ENCODE measurements around the gene MARF1. TPM values are rescaled to one million over a fixed set of nuclear protein-coding genes. Genes with fewer than 3 reads are reported as not detected.
"Not testable (repeated sequence)": the region's sequence is repeated elsewhere in the genome, so short reads cannot be mapped to it uniquely, and the experiment has no call there.

MARF1 gene
- polyA plus RNA-seq, 1 donor (not counting 4 experiments of a cell fraction or from before 2014, with no cell fraction given): 12.5 TPM

DNA sequence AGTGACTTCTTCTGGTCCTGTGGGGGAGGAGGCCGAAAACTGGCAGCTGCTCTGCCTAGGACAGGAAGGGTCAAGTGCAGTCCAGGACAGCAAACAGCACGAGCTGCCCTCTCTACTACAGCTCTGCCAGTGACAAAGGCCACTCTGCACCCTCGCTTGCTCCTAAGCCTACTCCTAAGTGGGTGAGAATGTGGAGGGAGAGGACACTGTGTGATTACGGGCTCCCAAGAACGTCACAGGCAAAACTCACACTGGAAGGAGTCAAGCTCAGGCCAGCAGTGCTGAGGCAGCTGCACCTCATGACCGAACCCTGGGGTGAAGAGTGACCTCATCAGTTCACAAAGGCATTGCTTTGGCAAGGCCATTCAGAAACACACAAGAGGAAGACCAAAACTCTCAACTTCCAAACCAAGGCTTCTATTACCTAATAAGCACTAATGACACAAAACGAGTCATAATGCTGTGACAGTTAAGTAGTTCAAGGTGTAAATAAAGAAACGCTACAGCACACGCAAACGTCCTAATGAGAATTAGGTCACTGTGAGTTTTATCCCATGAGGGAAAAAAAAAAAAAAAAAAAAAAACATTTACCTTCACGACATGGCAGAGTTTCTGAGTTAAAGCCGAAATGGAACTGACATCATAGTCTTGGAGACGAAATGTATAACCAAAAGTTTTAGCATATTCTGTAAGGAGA, 35.1 kb downstream of the MARF1 start:
- Histone ChIP-seq H2AFZ (ENCODE audit: control insufficient read depth, low read length) (no peak overlapping the region), H3K9ac (ENCODE audit: control insufficient read depth, extremely low read depth, insufficient read depth, low read length) (no peak overlapping the region), H3K79me2 (ENCODE audit: control insufficient read depth, insufficient read depth, low read length) (no peaks in the 10 kb centered on the region), H3K27ac (ENCODE audit: control insufficient read depth, insufficient read depth, low read length) (no peak overlapping the region), H3K9me1 (ENCODE audit: control insufficient read depth, extremely low read depth, insufficient read depth, low read length) (no peaks in the 10 kb centered on the region), H3K4me1 (ENCODE audit: control insufficient read depth, extremely low read depth, insufficient read depth, low read length) (peaks cover 14% of the 10 kb centered on the region), H3K4me3 (ENCODE audit: control insufficient read depth in 2 of 3, extremely low read depth in 1 of 3, insufficient read depth in 2 of 3, low read depth in 1 of 3, low read length in 3 of 3) (no peak overlapping the region), H3K9me3 (ENCODE audit: control insufficient read depth, low read depth, low read length) (no peaks in the 10 kb centered on the region), H3K4me2 (ENCODE audit: control insufficient read depth, extremely low read depth, insufficient read depth, low read depth, low read length) (no peak overlapping the region), H4K20me1 (ENCODE audit: control insufficient read depth, extremely low read depth, insufficient read depth, low read length) (no peaks in the 10 kb centered on the region), H3K27me3 (ENCODE audit: control insufficient read depth, extremely low read depth, insufficient read depth, low read length) (no peaks in the 10 kb centered on the region), H3K36me3 (ENCODE audit: control insufficient read depth in 2 of 2, extremely low read depth in 1 of 2, insufficient read depth in 2 of 2, low read length in 2 of 2) (peaks cover 18 to 39% of the 10 kb centered on the region in 2 experiments)
- dilution Hi-C loops (cut with MboI; ENCODE audit: extremely low pct_ligation_motif_present, low sequenced_read_pairs): no loop called here
- no peak for DNase-seq (ENCODE audit: low read depth, low spot score)
- FAIRE-seq: no peak
- TF ChIP-seq EZH2 (IDR thresholded peaks at IDR 0.05; ENCODE audit: low read length): no peak
- TF ChIP-seq, protein P1, sequence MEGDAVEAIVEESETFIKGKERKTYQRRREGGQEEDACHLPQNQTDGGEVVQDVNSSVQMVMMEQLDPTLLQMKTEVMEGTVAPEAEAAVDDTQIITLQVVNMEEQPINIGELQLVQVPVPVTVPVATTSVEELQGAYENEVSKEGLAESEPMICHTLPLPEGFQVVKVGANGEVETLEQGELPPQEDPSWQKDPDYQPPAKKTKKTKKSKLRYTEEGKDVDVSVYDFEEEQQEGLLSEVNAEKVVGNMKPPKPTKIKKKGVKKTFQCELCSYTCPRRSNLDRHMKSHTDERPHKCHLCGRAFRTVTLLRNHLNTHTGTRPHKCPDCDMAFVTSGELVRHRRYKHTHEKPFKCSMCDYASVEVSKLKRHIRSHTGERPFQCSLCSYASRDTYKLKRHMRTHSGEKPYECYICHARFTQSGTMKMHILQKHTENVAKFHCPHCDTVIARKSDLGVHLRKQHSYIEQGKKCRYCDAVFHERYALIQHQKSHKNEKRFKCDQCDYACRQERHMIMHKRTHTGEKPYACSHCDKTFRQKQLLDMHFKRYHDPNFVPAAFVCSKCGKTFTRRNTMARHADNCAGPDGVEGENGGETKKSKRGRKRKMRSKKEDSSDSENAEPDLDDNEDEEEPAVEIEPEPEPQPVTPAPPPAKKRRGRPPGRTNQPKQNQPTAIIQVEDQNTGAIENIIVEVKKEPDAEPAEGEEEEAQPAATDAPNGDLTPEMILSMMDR (optimal IDR thresholded peaks at IDR 0.05 in 1 of 3, IDR thresholded peaks at IDR 0.05 in 1 of 3, conservative IDR thresholded peaks at IDR 0.05 in 1 of 3; ENCODE audit: extremely low read depth in 1 of 3, insufficient read depth in 2 of 3, low read length in 3 of 3): no peak

DNA sequence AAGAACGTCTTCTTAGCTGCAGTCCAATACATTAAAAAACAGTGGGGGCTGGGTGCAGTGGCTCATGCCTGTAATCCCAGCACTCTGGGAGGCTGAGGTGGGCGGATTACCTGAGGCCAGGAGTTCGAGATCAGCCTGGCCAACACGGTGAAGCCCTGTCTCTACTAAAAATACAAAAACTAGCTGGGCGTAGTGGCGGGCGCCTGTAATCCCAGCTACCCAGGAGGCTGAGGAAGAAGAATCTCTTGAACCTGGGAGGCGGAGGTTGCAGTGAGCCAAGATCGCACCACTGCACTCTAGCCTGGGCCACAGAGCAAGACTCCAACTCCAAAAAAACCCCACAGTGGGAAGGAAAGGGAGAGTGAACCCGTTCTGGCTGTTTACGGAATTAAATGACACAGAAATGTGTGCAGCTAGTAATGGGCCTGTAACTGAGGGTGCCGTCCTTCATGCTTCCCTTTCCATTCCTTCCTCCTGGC, 35.7 kb downstream of the MARF1 start:
- H3K9me3 ChIP-seq (ENCODE audit: control insufficient read depth, low read depth, low read length); H3K4me3 ChIP-seq (ENCODE audit: control insufficient read depth in 2 of 3, extremely low read depth in 1 of 3, insufficient read depth in 2 of 3, low read depth in 1 of 3, low read length in 3 of 3); DNase-seq (ENCODE audit: low read depth, low spot score); H3K4me2 ChIP-seq (ENCODE audit: control insufficient read depth, extremely low read depth, insufficient read depth, low read depth, low read length); FAIRE-seq; H2AFZ ChIP-seq (ENCODE audit: control insufficient read depth, low read length); H3K27ac ChIP-seq (ENCODE audit: control insufficient read depth, insufficient read depth, low read length); H3K27me3 ChIP-seq (ENCODE audit: control insufficient read depth, extremely low read depth, insufficient read depth, low read length); H3K9me1 ChIP-seq (ENCODE audit: control insufficient read depth, extremely low read depth, insufficient read depth, low read length); dilution Hi-C loops (cut with MboI; ENCODE audit: extremely low pct_ligation_motif_present, low sequenced_read_pairs); H3K9ac ChIP-seq (ENCODE audit: control insufficient read depth, extremely low read depth, insufficient read depth, low read length); H4K20me1 ChIP-seq (ENCODE audit: control insufficient read depth, extremely low read depth, insufficient read depth, low read length); H3K79me2 ChIP-seq (ENCODE audit: control insufficient read depth, insufficient read depth, low read length): not testable (repeated sequence)
- Histone ChIP-seq H3K36me3 (ENCODE audit: control insufficient read depth in 2 of 2, extremely low read depth in 1 of 2, insufficient read depth in 2 of 2, low read length in 2 of 2) (peaks cover 15 to 34% of the 10 kb centered on the region in 2 experiments), H3K4me1 (ENCODE audit: control insufficient read depth, extremely low read depth, insufficient read depth, low read length) (peaks cover 14% of the 10 kb centered on the region)
